ENCODE data around the gene ANLN.

The ANLN gene

GRCh38 chr7:36416251-36416650, 26.6 kb downstream of the ANLN start:
- no peaks in the 10 kb centered on the region for H3K4me1 ChIP-seq
- TF ChIP-seq, protein P1, sequence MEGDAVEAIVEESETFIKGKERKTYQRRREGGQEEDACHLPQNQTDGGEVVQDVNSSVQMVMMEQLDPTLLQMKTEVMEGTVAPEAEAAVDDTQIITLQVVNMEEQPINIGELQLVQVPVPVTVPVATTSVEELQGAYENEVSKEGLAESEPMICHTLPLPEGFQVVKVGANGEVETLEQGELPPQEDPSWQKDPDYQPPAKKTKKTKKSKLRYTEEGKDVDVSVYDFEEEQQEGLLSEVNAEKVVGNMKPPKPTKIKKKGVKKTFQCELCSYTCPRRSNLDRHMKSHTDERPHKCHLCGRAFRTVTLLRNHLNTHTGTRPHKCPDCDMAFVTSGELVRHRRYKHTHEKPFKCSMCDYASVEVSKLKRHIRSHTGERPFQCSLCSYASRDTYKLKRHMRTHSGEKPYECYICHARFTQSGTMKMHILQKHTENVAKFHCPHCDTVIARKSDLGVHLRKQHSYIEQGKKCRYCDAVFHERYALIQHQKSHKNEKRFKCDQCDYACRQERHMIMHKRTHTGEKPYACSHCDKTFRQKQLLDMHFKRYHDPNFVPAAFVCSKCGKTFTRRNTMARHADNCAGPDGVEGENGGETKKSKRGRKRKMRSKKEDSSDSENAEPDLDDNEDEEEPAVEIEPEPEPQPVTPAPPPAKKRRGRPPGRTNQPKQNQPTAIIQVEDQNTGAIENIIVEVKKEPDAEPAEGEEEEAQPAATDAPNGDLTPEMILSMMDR (IDR thresholded peaks at IDR 0.05) = no peak
- H3K4me3 ChIP-seq = no peak overlapping the region
- no peak for DNase-seq
- intact Hi-C loops (cut with DNase I; ENCODE audit: low total_unique reads) = no loop called here
- no peaks in the 10 kb centered on the region for H3K36me3 ChIP-seq
- no peaks in the 10 kb centered on the region for H3K27me3 ChIP-seq
- no peak overlapping the region for H3K27ac ChIP-seq
- H3K9me3 ChIP-seq = no peaks in the 10 kb centered on the region

DNA sequence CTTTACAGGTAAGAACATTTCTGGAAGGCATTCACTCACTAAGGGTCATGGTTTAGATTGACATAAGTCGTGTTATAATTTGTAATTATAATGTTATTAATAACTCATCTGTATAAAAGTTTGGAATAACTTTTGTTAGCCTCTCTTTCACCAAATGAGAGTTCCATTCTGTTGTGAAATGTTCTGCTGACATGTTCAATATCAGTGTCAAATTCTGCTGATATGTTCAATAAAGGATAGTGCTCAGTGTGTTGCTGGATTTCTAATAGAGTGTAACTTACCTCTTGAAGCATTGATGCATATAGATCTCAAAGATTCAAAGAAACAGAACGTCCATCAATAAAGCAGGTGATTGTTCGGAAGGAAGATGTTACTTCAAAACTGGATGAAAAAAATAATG, 30.6 kb downstream of the ANLN start:
- DNase-seq = no peak

GRCh38 chr7:36422072-36422471, 32.4 kb downstream of the ANLN start:
- Histone ChIP-seq H3K9me3 (no peaks in the 10 kb centered on the region), H3K27ac (no peak overlapping the region), H3K4me3 (no peak overlapping the region), H3K4me1 (no peaks in the 10 kb centered on the region), H3K36me3 (no peaks in the 10 kb centered on the region), H3K27me3 (no peaks in the 10 kb centered on the region)
- TF ChIP-seq, protein P1 (IDR thresholded peaks at IDR 0.05) = no peak
- DNase-seq = no peak
- intact Hi-C loops (cut with DNase I; ENCODE audit: low total_unique reads) = no loop called here

More for the DNA sequence above, 30.6 kb downstream of the ANLN start:
- Histone ChIP-seq H3K4me3 (no peak overlapping the region), H3K36me3 (no peaks in the 10 kb centered on the region), H3K9me3 (no peaks in the 10 kb centered on the region), H3K4me1 (no peaks in the 10 kb centered on the region), H3K27me3 (no peaks in the 10 kb centered on the region), H3K27ac (no peak overlapping the region)
- TF ChIP-seq, protein P1 (IDR thresholded peaks at IDR 0.05) = no peak
- intact Hi-C loops (cut with DNase I; ENCODE audit: low total_unique reads) = no loop called here

- Histone ChIP-seq H3K27me3 (no peaks in the 10 kb centered on the region), H3K9me3 (no peaks in the 10 kb centered on the region), H3K36me3 (no peaks in the 10 kb centered on the region), H3K27ac (no peak overlapping the region), H3K4me1 (no peaks in the 10 kb centered on the region), H3K4me3 (no peak overlapping the region)
- intact Hi-C loops (cut with DNase I; ENCODE audit: low total_unique reads) = no loop called here
- no peak for DNase-seq
- TF ChIP-seq, protein P1 (IDR thresholded peaks at IDR 0.05) = no peak
Observed at GRCh38 chr7:36423633-36424032, 34.0 kb downstream of the ANLN start.

DNA sequence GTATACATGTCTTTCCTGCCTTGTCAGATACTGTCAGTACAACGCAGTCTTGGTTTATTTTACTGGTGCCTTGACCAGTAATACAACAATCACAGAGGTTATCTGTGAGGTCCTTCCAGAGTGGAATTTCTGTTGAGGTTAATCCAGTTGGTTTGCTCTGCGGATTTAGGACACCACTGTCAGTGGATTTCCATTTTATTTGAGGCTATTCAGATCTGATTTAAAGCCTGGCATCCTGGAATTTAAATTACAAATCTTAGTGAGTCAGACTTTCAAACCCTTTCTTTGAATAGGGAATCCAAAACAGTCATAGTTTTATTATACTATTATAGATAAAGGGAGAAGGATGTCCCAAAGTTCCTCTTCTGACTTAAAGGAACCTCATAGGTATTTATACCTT, 40.5 kb downstream of the ANLN start:
- no peak overlapping the region for H3K27ac ChIP-seq
- H3K27me3 ChIP-seq = no peaks in the 10 kb centered on the region
- H3K9me3 ChIP-seq = no peaks in the 10 kb centered on the region
- H3K4me3 ChIP-seq = no peak overlapping the region
- no peak for DNase-seq
- H3K36me3 ChIP-seq = no peaks in the 10 kb centered on the region
- TF ChIP-seq, protein P1 (IDR thresholded peaks at IDR 0.05) = no peak
- no peaks in the 10 kb centered on the region for H3K4me1 ChIP-seq
- intact Hi-C loops (cut with DNase I; ENCODE audit: low total_unique reads) = no loop called here

GRCh38 chr7:36430881-36431280, 41.2 kb downstream of the ANLN start:
- Histone ChIP-seq H3K36me3 (no peaks in the 10 kb centered on the region), H3K27ac (no peak overlapping the region), H3K9me3 (no peaks in the 10 kb centered on the region), H3K4me1 (no peaks in the 10 kb centered on the region), H3K27me3 (no peaks in the 10 kb centered on the region), H3K4me3 (no peak overlapping the region)
- TF ChIP-seq, protein P1 (IDR thresholded peaks at IDR 0.05) = no peak
- intact Hi-C loops (cut with DNase I; ENCODE audit: low total_unique reads) = no loop called here
- no peak for DNase-seq
